Neutrophil (primary cell): ENCODE data around the gene CHRNA9.

Experiments
- H3K27ac ChIP-seq: fragments of 200-600 bp; sonication (generic); 2 replicates; pipeline ENCODE4 v1.5.1; 2016; ENCODE audit warnings: mild to moderate bottlenecking, moderate library complexity
- H3K27me3 ChIP-seq: fragments of 200-600 bp; sonication (generic); 2 replicates; pipeline ENCODE4 v1.6.0; 2016; ENCODE audit warnings: mild to moderate bottlenecking
- H3K36me3 ChIP-seq: fragments of 200-600 bp; sonication (generic); 2 replicates; pipeline ENCODE4 v1.5.1; 2017
- H3K4me1 ChIP-seq, 2 experiments: fragments of 200-600 bp in 1 of 2; sonication (generic) in 1 of 2; 1 replicate in 1 of 2; 2 replicates in 1 of 2; pipeline versions ENCODE4 v1.5.1 to v1.6.1; 2013 to 2016; ENCODE audit warnings: low read depth in 1 of 2, low read length in 1 of 2, mild to moderate bottlenecking in 1 of 2, moderate library complexity in 1 of 2; ENCODE audit not compliant: control insufficient read depth in 1 of 2, insufficient read depth in 1 of 2
- H3K4me3 ChIP-seq, 2 experiments: fragments of 200-600 bp in 1 of 2; sonication (generic) in 1 of 2; 1 replicate in 1 of 2; 2 replicates in 1 of 2; pipeline ENCODE4 v1.5.1; 2013 to 2016; ENCODE audit warnings: low read depth in 1 of 2, low read length in 1 of 2, mild to moderate bottlenecking in 1 of 2, moderate library complexity in 1 of 2
- H3K9me3 ChIP-seq: fragments of 200-600 bp; sonication (generic); 2 replicates; pipeline ENCODE4 v1.5.1; 2016
- TF ChIP-seq, protein P1 (sequence below): fragments of 200-600 bp; sonication (generic); IDR thresholded peaks from 2 replicates; pipeline ENCODE4 v1.5.1; 2016; ENCODE audit warnings: antibody characterized with exemption

Gene CHRNA9

DNA sequence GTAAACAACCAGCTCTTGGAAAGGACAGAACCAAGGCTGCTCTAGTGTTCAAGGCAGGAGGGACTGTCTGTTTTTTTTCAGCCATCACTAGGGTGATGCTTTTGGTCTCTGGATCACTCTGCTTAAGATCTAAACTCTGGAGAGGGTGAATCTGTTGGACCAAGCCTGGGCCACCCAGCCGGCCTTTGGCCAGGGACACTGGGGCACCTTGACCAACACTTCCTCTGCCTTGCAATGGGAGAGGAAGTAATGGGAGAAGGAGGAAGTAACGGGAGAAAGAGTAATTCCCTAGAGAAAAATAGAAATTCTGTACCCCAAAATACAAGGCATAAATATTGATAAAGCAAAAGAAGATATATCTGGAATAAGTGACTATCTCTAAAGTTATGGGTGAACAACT lies 12.9 kb downstream of the CHRNA9 start:
- no peaks in the 10 kb centered on the region for H3K36me3 ChIP-seq
- TF ChIP-seq, protein P1, sequence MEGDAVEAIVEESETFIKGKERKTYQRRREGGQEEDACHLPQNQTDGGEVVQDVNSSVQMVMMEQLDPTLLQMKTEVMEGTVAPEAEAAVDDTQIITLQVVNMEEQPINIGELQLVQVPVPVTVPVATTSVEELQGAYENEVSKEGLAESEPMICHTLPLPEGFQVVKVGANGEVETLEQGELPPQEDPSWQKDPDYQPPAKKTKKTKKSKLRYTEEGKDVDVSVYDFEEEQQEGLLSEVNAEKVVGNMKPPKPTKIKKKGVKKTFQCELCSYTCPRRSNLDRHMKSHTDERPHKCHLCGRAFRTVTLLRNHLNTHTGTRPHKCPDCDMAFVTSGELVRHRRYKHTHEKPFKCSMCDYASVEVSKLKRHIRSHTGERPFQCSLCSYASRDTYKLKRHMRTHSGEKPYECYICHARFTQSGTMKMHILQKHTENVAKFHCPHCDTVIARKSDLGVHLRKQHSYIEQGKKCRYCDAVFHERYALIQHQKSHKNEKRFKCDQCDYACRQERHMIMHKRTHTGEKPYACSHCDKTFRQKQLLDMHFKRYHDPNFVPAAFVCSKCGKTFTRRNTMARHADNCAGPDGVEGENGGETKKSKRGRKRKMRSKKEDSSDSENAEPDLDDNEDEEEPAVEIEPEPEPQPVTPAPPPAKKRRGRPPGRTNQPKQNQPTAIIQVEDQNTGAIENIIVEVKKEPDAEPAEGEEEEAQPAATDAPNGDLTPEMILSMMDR, result no peak
- peaks cover 4 to 7% of the 10 kb centered on the region in 2 experiments for H3K4me1 ChIP-seq
- no peak overlapping the region for H3K4me3 ChIP-seq
- no peak overlapping the region for H3K27ac ChIP-seq
- no peaks in the 10 kb centered on the region for H3K9me3 ChIP-seq
- no peaks in the 10 kb centered on the region for H3K27me3 ChIP-seq

DNA sequence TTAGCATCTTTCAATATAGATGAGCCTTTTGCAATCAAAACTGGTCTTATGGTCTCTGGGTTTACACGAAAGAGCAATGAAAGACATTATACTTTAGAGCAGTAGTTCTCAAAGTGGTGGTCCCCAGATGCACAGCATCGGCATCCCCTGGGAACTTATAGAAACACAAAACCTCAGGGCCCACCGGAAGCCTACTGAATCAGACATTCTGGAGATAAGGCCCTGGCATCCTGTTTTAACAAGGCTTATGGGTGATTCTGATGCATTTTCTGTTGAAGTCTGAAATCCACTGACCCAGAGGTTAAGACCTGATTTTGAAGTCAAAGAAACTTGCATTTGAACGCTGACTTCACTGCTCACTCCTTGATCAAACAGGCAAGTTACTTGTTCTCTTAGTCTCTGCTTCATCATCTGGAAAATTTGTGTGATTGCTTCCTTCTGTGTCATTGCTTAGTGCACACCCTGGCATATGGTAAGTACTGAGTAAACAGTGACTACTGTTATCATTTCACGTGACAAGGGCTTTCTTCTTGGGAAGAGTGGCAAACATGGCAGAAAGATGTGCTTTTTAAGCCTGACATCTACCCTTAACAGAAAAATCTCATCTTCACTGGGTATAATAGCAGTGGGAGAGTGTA lies 14.5 kb downstream of the CHRNA9 start:
- Histone ChIP-seq H3K4me1 (peaks cover 4 to 7% of the 10 kb centered on the region in 2 experiments), H3K27ac (no peak overlapping the region), H3K36me3 (no peaks in the 10 kb centered on the region), H3K9me3 (no peaks in the 10 kb centered on the region), H3K27me3 (no peaks in the 10 kb centered on the region), H3K4me3 (no peak overlapping the region)
- TF ChIP-seq, protein P1, result no peak

DNA sequence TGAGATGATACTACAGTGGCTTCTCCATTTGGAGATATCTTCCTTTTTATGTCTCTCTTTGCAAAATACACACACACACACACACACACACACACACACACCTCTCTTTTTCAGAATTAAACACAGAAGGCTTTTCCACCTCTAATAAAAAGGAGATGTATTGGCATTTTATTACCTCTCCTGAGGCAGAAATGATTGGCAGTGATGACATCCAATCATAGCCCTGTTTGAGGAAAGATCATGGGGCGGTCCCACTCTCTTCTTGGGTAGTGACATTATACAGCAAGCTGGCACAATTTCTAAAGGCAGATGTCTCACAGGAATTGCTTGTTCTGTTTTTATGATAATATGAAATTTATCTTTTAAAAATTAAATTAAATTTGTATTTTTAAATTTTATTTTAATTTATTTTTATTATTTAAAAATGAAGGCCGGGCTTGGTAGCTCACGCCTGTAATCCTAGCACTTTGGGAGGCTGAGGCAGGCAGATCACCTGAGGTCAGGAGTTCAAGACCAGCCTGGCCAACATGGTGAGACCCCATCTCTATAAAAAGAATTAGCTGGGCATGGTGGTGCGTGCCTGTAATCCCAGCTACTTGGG lies 15.6 kb downstream of the CHRNA9 start:
- Histone ChIP-seq H3K4me1 (peaks cover 4 to 7% of the 10 kb centered on the region in 2 experiments), H3K27ac (no peak overlapping the region), H3K36me3 (no peaks in the 10 kb centered on the region), H3K27me3 (no peaks in the 10 kb centered on the region), H3K4me3 (no peak overlapping the region), H3K9me3 (no peaks in the 10 kb centered on the region)
- TF ChIP-seq, protein P1, result no peak

DNA sequence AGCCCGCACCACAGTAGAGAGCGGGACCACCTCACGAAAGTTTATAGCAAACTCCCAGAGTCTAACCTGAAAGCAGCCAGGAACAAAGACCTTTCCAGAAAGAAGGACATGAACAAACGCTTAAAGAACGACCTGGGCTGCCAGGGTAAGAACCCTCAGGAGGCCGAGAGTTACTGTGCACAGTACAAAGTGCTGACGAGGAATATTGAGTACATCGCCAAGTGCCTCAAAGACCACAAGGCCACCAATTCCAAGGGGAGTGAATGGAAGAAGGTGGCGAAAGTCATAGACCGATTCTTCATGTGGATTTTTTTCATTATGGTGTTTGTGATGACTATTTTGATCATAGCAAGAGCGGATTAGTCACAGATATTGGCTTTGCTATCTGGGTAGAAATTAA lies 19.0 kb downstream of the CHRNA9 start:
- no peaks in the 10 kb centered on the region for H3K9me3 ChIP-seq
- H3K4me3 ChIP-seq, result no peak overlapping the region
- H3K27me3 ChIP-seq, result no peaks in the 10 kb centered on the region
- H3K27ac ChIP-seq, result no peak overlapping the region
- TF ChIP-seq, protein P1, result no peak
- H3K4me1 ChIP-seq, result no peaks in the 10 kb centered on the region
- H3K36me3 ChIP-seq, result no peaks in the 10 kb centered on the region

DNA sequence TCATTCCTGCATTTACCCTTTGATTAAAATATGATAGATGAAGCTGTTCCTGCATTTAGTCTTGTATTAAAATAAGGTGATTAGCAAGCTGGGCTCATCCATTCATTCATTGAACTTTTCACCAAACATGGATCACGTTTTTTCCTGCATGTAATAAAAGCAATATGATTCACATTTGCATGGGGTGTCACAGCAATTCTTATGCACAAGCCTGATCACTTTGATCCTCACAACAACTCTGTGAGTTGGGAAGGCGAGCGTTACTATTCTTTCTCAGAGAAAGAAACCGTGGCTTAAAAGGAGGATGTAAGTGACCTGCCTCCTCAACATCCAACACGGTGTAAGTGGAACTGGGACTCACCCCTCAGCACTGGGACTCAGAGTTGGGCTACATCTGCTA lies 20.0 kb downstream of the CHRNA9 start:
- Histone ChIP-seq H3K4me3 (no peak overlapping the region), H3K27me3 (no peaks in the 10 kb centered on the region), H3K27ac (no peak overlapping the region), H3K36me3 (no peaks in the 10 kb centered on the region), H3K4me1 (no peaks in the 10 kb centered on the region), H3K9me3 (no peaks in the 10 kb centered on the region)
- TF ChIP-seq, protein P1, result no peak
